Activated T-cell treated with anti-CD3 and anti-CD28 coated beads, Interleukin-2, amount 50 U/mL, for 1 hour (primary cell): ENCODE measurements around the gene TFCP2L1.
"Not testable (repeated sequence)": the region's sequence is repeated elsewhere in the genome, so short reads cannot be mapped to it uniquely, and the experiment has no call there.

Experiments
- DNase-seq: peaks from one replicate; pipeline ENCODE4 v3.0.0-alpha.2; 2020

TFCP2L1 gene

DNA sequence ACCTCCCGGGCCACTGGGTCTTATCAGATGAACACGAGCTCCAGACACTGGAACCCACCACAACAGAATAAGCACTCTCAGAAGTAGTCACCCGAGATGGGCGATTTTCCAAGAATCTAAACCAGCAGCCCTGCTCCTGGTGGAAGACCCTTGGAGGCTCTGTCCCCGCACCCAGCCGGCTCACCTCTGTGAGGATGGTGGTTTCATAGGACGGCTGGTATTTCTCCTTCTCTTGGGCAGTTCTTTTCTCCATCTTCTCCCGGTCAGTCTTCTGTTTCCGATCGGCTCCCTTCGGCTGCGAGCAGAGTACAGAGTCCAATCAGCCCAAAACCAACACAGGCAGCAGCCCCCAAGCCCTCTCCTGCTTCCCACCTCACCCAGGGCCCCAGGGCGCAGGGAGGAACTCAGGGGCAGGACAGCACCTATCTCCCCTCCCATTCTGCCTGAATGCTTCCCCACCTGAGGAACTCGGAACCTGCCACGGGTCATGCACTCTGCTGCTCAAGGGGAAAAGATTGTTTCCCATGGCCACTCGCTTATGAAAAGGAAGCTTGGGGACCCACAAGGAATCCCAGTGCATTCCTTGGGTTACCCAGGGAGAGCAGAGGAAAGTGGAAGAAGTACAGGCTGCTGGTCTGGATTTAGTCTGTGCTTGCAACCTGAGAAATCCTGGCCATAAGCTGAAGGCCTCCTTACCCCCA is 42.7 kb downstream of the TFCP2L1 start:
- DNase-seq, result no peak

DNA sequence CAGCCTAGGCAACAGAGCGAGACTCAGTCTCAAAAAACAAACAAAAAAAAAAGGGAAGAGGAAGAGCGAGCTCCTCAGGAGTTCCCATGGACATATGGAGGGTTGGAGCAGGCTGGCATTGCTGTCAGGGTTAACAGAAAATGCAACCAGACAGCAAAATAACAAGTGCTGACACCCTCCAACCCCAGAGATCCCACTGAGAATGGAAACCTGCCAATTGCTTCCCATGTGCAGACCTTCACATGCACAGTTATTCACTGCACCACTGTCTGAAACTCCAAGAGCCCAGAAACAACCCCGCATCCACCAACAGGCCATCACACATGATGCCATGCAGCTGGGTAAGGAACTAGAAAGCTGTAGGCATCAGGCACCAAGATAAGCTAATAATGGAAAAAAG is 43.5 kb downstream of the TFCP2L1 start:
- no peak for DNase-seq

DNA sequence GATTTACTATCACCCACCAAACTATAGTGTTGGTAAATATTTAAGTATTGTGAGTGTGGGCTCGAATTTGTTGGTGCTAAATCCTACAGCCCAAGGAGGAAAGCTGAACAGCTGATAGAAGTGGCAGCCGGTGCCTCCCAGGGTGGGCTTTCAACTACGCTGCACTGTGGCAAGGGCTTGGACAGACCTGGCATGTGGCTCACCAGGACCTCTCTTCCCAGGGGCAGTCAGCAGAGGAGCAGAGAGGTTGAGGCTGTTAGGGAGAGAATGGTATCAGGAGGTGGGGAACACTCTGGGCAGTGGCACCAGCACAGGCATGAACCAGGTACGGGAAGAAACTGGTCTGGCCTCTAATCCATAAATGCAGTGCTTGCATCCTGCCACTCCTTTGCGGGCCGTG is 44.6 kb downstream of the TFCP2L1 start:
- DNase-seq, result no peak

DNA sequence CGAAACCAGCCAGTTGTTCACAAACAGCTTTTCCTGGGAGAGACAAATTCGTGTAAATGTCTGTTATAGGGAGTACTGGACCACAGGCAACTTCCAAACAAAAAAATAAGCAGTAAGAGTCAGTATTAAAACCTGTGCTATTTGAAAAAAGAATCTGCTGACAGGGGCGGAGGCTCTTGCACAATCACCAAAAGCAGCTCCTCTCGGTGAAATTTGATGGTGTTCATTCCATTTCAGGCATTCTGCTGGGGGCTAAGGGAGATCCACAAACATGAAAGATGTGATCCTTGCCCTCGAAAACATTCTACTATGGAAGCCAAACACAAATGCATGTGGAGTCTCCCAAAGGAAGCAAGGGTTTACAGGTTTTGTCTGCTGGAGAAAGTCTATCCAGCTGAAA is 45.0 kb downstream of the TFCP2L1 start:
- no peak for DNase-seq

DNA sequence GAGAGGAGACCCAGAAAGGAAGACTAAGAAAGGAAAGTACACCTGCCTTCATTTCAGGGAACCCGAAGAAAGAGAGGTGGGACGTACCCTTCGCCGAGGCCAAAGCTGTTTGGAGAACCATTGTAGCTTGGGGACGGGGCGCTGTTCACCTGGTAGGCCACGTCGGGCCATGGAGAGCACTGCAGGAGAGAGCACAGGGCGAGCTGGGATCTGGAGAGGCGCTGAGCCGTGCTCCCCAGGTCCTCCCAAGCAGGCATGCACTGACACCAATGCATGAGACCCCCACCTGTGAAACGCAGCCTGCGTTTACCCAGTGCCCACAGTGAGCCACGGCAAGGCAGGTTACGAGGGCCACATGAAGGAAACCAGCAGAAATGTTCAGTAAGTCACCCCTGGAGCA is 45.5 kb downstream of the TFCP2L1 start:
- DNase-seq, result no peak

DNA sequence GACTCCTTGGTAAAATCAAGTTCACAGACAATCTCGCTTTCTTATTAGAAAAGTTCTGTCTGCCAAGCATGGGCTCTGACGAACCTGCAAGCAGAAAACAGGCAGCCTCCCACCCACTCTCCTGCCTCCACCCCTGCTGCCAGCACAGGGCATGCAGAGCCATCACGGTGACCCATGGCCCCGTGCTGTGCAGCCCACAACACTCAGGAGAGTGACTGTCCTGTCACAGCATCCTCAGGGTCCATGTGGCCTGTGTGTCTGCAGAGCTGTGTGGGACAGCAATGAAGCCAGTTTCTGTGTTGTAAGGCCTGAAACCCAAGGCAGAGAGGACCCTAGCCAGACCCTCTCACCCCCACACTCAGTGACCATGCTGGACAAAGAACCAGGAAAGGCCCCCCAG is 46.2 kb downstream of the TFCP2L1 start:
- no peak for DNase-seq

DNA sequence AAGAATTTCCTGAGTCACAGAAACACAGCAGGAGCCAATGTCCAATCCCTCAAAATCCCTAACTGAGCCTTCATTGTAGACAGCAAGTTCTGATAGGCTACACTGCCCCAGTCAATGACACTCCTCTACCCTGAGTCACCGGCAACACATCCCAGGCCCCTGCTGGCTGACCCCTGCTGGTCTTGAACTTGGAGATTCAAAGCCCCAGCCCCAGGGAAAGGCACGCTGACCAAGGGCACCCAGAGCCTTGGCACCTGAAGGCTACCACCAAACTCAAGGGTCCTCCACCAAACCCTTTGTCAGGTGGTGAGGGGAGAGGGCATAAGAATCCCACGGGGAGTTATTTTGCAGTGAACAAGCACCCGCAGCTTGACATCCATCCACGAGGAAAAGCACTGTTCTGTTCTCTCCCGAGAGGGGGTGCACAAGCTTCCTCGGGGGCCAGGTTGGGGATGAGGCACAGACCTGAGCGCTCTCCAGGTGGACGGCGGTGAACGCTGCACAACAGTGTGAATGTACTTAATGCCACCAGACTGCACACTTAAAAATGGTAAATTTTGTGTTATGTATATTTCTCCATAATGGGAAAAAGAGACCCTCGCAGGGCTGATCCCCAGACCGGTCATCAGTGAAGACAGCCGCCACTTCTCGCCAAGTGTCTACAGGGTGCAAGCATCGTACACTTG is 46.9 kb downstream of the TFCP2L1 start:
- no peak for DNase-seq

DNA sequence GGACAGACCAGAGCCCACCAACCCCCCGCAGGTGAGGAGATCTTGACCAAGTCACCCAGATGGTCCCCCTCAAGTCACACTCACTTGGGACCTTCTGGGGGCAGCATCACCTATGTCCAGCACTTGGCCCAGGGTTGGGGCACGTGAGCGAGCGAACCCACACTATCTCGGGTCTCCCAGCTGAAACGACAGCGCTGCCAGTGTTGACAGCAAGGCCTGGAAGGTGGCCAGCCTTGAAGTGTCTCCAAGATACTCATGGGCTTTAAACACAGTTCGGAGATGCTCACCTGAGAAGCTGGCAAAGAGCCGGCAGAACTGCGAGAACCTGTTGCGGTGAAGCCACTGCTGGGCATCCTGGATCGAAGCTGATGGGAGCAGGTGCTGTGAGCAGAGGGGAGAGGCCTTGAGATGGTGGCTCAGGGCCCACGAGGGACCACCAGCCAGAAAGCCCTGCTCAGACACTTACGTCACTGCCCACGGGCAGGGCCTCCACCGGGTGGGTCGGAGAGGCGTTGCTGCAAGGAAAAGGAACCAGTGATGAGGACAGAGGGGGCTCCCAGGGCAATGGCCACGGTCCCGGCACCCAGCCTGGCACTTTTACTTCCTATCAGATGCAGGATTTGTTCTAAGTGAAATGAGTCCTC is 47.5 kb downstream of the TFCP2L1 start:
- no peak for DNase-seq

DNA sequence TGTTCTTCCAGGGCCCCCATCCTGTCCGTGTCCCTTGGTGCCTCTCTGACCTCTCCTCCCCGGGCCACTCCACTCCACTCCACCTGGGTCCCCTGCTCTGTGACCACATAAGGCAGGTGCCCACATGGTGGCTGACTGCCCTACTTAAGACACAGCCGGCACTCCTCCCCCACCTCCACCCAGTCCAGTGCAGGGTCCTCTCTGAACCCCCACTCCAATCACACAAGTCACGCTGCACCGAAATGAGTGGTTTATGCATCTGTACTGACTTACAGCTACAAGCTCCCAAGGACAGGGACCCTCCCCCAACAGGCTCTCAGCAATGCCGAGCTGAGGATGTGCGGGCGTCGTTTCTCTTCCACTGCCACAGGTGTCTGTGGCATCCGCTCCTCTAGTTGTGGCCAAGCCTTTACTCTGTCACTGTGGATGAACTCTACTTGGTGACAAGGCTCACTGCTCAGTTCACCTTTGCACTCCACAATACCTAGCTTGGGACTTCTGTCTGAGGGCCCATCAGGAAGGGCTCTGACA is 48.3 kb downstream of the TFCP2L1 start:
- DNase-seq, result no peak

DNA sequence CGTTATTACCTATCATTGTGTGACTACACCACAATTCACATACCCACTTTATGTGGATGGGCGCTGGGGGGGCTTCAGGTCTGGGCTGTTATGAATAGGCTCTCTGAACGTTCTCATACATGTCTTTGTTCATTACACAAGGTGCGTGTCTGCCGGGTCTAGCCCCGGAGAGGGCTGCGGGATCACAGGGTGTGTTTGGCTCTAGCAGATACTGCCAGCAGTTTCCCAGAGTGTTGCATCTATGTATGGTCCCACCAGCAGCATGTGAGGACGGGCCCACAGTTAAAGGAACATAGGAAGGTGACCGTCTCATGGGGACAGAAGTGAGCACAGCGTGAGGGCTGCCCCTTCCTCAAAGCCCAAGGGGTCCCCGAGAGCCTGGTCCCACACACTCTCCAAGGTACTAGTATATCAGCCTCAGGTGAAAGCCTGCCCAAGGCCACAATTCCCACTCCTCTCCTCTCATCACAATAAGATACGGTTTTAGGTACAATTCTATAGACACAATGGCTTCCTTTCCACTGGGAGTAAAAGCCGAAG is 48.8 kb downstream of the TFCP2L1 start:
- DNase-seq, result no peak

DNA sequence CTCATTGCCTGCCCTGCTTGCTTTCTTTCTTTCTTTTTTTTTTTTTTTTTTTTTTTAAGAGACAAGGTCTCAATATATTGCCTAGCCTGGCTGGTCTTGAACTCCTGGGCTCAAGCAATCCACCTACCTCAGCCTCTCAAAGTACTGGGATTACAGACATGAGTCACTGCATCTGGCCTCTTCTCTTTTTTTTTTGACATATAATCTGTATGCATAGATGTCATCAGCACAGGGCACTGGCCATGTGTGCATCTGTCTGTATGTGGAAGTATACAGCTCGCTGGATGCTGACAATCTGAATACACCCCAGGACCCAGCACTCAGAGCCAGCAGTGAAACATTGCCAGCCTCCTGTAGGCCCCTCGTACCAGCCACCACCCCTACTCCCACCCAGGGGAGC is 49.5 kb downstream of the TFCP2L1 start:
- DNase-seq, result no peak

DNA sequence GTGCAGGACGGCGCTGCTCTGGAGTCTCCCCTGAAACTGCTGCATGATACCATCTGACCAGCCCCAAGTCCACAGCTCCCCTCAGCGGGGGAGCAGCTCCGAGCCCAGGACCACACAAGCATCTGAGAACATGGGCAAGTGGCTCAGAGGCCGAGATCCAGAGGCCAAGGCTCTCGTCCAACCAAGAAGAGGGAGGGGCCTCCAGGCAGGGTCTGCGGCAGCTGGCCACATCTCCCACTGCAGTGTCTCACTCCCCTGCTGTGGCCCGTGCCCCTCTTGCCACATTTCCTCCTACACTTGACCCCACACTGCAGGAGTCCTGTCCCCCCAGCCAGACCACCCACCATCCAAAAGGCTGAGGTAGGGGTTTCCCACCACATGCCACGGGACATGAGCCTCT is 50.2 kb downstream of the TFCP2L1 start:
- no peak for DNase-seq

DNA sequence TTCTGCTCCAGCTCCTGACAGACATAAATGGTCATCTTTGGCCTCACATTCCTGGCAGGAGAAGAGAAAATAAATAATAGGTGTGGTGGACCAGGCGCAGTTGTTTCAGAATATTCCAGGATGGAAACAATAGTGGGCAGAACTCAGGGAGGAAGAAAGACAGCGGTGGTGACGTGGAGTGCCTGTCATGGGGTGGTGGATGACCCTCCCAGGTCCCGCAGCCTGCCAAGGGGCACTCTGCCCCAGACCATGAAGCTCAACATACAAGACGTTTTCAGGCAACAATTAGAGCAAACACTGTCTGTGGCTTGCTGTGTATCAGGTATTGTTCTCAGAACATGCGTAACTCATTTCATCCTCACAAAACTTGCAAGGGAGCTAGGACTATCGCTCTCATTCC is 50.9 kb downstream of the TFCP2L1 start:
- no peak for DNase-seq

DNA sequence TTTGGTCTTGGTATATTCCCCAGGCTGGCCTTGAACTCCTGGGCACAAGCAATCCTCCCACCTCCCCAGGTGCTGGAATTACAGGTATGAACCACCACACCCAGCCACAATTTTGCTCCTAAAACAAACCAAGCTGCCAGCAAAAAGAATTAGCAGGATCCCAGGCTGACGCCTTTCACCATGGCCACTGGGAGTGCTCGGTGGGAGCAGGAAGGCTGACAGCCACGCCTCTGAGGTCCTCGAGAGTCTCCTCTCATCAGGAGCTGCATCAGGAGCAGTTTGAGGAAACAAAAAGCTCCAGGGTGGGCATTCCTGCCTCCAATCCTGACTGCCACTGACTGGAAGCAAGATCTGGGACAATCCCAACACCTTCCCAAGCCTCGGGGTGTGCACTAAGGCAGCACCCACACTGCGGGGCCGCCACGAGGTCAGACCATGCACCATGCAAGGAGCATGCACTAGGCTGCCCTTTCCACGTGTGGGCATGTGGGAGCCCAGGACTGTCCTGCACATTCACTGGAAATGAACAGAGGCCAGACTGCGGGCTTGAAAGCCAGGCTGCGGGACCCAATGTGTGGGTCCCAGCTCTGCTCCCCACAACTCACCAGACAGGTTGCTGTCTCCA is 51.4 kb downstream of the TFCP2L1 start:
- DNase-seq, result no peak

DNA sequence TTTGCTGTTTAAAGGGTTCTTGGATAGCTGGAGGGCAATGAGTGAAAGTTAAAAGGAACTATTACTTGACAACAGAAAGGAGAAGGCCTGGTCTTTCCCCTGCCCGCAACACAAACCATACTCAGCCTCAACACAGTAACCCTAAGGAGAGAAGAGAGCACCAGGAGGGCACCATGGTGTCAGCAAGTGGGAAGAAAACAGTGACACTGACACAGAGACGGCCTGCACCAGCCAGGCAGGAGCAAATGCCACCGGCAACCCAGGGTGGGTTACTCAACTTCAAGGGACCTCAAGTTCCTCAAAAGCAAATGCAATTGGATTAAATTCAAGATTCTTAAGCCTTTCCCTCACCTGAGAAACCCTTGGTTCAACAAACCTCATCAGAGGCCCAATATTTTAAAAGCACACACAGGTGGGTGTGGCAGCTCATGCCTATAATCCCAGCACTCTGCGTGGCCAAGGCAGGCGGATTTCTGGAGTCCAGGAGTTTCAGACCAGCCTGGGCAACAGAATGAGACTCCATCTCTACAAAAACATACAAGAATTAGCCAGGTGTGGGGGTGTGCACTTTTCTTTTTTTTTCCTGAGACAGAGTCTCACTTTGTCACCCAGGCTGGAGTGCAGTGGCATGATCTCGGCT is 52.3 kb downstream of the TFCP2L1 start:
- DNase-seq, result no peak

DNA sequence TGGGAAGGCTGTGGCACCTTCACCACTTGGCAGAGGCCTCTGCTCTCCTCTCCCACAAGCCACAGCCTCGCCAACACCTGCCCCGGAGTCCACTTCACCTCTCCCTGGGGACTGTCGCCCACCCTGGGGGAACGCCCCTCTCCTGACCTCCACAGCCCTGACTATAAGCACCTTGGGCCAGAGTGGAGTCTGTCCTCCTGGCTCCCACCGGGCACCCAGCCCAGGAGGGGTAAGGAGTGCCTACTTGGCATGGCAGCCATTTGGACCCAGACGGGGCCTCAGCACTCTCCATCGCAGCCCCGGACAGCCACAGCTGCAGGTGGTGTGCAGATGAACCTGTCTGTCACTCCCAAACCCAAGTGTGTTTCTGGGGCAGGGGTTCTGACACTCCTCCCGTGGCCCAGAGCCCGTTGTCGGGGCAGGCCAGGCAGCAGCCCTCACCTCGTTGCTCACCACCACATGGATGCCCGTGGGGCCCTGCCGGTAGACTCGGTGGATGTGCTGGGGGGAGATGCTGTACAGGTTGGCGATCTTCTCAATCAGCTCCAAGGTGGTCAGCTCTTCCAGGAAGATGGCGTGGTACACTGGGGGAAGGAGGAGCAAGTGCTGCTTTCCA is 53.5 kb downstream of the TFCP2L1 start:
- no peak for DNase-seq

DNA sequence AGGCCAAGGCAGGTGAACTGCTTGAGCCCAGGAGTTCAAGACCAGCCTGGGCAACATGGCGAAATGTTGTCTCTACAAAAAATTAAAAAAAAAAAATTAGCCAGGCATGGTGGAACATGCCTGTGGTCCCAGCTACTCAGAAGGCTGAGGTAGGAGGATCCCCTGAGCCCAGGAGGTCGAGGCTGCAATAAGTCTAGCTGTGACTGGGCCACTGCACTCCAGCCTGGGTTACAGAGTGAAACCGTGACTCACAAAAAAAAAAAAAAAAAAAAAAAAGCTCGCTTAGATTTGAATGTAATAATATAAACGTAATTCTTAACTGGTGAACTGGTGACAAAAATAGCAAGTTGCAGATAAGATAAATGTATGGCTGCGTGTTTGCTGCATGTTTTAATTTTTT is 56.5 kb downstream of the TFCP2L1 start:
- no peak for DNase-seq

DNA sequence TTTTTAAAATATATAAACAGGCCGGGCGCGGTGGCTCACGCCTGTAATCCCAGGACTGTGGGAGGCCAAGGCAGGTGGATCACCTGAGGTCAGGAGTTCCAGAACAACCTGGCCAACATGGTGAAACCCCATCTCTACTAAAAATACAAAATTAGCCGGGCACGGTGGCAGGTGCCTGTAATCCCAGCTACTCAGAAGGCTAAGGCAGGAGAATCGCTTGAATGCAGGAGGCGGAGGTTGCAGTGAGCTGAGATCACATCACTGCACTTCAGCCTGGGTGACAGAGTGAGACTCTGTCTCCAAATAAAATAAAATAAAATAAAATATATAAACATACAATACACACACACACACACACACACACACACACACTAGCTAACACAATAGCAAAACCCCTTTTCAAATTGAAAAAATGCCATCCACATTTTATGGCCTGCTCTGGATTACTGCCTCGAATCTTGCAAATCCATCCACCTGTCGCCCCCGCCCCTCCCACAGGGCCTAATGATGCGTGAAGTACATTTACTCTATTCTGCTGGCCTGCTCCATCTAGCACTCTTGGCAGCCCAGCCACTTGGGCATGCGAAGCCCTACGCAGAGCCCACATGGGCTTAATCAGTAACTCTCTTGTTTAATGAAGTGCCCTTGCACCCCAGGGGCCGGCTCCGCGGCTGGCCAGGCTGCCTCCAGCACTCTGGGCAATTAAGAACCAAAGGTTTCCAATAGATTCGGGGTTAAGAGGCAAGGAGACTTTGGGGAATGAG is 57.4 kb downstream of the TFCP2L1 start:
- DNase-seq, result not testable (repeated sequence)

DNA sequence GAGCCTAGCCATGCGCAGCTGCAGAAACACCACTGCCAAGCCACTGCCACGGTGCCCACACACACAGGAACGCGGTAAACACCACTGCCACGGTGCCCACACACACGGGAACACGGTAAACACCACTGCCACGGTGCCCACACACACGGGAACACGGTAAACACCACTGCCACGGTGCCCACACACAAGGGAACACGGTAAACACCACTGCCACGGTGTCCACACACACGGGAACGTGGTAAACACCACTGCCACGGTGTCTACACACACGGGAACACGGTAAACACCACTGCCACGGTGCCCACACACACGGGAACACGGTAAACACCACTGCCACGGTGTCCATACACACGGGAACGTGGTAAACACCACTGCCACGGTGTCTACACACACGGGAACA is 59.3 kb downstream of the TFCP2L1 start:
- DNase-seq, result not testable (repeated sequence)

DNA sequence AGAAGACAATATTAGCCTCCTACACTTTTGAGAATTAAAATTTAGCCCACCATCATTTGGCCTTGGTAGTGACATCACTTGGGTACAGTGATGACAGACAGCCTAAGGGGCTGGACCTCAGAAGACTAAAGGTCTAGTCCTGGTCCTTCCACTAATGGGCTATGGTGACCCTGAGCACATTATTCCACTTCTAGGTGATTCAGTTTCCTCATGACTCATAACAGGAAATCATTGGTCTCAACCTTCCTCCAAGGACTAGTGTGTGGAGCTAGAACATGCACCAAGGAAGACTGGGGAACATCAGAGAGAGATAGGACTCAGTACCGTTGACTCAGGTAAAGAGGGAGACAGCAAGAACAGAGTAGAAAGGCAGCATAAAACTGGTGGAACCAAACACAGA is 64.0 kb downstream of the TFCP2L1 start:
- no peak for DNase-seq

DNA sequence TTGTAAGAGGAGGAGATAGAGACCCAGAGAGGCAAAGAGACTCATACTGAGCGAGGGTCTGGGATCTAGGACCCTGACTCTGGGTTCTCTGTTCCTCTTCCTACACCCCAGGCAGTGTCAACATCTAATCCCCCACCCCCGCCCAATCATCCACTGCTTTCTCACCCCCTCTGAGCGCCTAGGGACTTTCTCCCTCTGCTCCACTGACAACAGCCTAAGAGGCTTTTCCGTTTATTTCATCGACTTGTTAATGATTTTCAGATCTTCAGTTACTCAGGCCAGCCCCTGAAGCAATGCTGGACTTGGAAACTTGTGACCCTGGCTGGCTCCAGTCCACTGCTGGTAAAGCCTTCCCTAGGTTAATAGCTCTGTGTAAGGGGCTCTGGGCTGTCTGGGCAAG is 65.1 kb downstream of the TFCP2L1 start:
- no peak for DNase-seq
